IMR-90 (cell line): ENCODE results near the gene RARRES2. TPM values are rescaled to one million over a fixed set of nuclear protein-coding genes. Genes with fewer than 3 reads are reported as not detected.
A peak's percentile ranks its signal among the peaks of the same experiment; 100 is the strongest.

Experiments
- ATAC-seq: fragments of 200-7000 bp; cut with Tn5 transposase; 2 replicates; pipeline ENCODE4 v1.9.1; 2020; ENCODE audit warnings: low read depth, mild to moderate bottlenecking, moderate library complexity
- BruUV-seq: library from RNA; stranded (reverse); fragments of 400-500 nt; replicated peaks from 2 replicates; lab custom pipeline; 2021; lab: Mats Ljungman, UMichigan
- CTCF ChIA-PET: fragments of 300-600 bp; formaldehyde crosslinking; extraction: SDS; loops from one replicate; lab custom pipeline; 2021; ENCODE audit warnings: antibody characterized with exemption; lab: Yijun Ruan, JAX
- POLR2A ChIA-PET: fragments of 300-600 bp; sonication (Branson Sonifier 250); formaldehyde crosslinking; loops from one replicate; lab custom pipeline; 2022; ENCODE audit warnings: antibody characterized with exemption; ENCODE audit not compliant: unreplicated experiment; lab: Charles Lee
- DNase-seq: peaks from one replicate; pipeline ENCODE4 v3.0.0; 2013
- H2AFZ ChIP-seq: replicated peaks from 2 replicates; pipeline ENCODE3; 2013; ENCODE audit warnings: low read length, mild to moderate bottlenecking; ENCODE audit not compliant: poor library complexity
- H2AK5ac ChIP-seq: 2 replicates; pipeline ENCODE4 v1.6.1; 2013; ENCODE audit warnings: low read depth, low read length, inconsistent platforms
- H2AK9ac ChIP-seq: replicated peaks from 2 replicates; pipeline ENCODE3; 2013; ENCODE audit warnings: mild to moderate bottlenecking, low read depth, low read length, moderate library complexity; ENCODE audit not compliant: poor library complexity
- H2BK120ac ChIP-seq: 2 replicates; pipeline ENCODE4 v1.6.1; 2013; ENCODE audit warnings: low read depth, low read length, inconsistent platforms
- H2BK15ac ChIP-seq: 3 replicates; pipeline ENCODE4 v1.6.1; 2013; ENCODE audit warnings: low read depth, low read length, inconsistent platforms
- H2BK20ac ChIP-seq: 2 replicates; pipeline ENCODE4 v1.6.1; 2013; ENCODE audit warnings: low read depth, mild to moderate bottlenecking, inconsistent platforms, low read length, moderate library complexity
- H2BK5ac ChIP-seq: 2 replicates; pipeline ENCODE4 v1.6.1; 2013; ENCODE audit warnings: mild to moderate bottlenecking, low read depth, low read length, inconsistent platforms; ENCODE audit not compliant: poor library complexity, severe bottlenecking
- H3K14ac ChIP-seq: replicated peaks from 2 replicates; pipeline ENCODE4 v1.6.1; 2013; ENCODE audit warnings: low read depth, low read length, inconsistent platforms
- H3K18ac ChIP-seq: 2 replicates; pipeline ENCODE4 v1.6.1; 2013; ENCODE audit warnings: low read depth, low read length, control low read depth
- H3K23ac ChIP-seq: 2 replicates; pipeline ENCODE4 v1.6.1; 2013; ENCODE audit warnings: low read depth, low read length, inconsistent platforms
- H3K27ac ChIP-seq: 2 replicates; pipeline ENCODE4 v1.5.1; 2013; ENCODE audit warnings: mild to moderate bottlenecking, control low read depth, low read length; ENCODE audit not compliant: insufficient read depth
- H3K27me3 ChIP-seq: 2 replicates; pipeline ENCODE4 v1.6.1; 2013; ENCODE audit warnings: low read length; ENCODE audit not compliant: control insufficient read depth, insufficient read depth
- H3K36me3 ChIP-seq: 2 replicates; pipeline ENCODE4 v1.6.1; 2013; ENCODE audit warnings: low read length, mixed read lengths; ENCODE audit not compliant: control insufficient read depth, insufficient read depth
- H3K4ac ChIP-seq: 2 replicates; pipeline ENCODE4 v1.6.1; 2013; ENCODE audit warnings: low read depth, low read length, inconsistent platforms
- H3K4me1 ChIP-seq: 2 replicates; pipeline ENCODE4 v1.6.1; 2013; ENCODE audit warnings: low read length, mixed read lengths; ENCODE audit not compliant: control insufficient read depth, insufficient read depth
- H3K4me2 ChIP-seq: 2 replicates; pipeline ENCODE4 v1.6.1; 2013; ENCODE audit warnings: low read depth, mild to moderate bottlenecking, control low read depth, low read length, moderate library complexity
- H3K4me3 ChIP-seq: 2 replicates; pipeline ENCODE4 v1.5.1; 2013; ENCODE audit warnings: low read depth, mild to moderate bottlenecking, control low read depth, low read length, moderate library complexity; ENCODE audit not compliant: insufficient read depth
- H3K56ac ChIP-seq: 2 replicates; pipeline ENCODE4 v1.6.1; 2013; ENCODE audit warnings: low read length, inconsistent platforms; ENCODE audit not compliant: insufficient read depth; ENCODE audit errors: extremely low read depth
- H3K79me1 ChIP-seq, 2 experiments: 2 replicates each; pipeline ENCODE4 v1.6.1; 2013; ENCODE audit warnings: low read length in 2 of 2, inconsistent platforms in 1 of 2, low read depth in 1 of 2
- H3K9ac ChIP-seq: 2 replicates; pipeline ENCODE4 v1.6.1; 2013; ENCODE audit warnings: low read depth, low read length, control low read depth
- H3K9me1 ChIP-seq: 2 replicates; pipeline ENCODE4 v1.6.1; 2013; ENCODE audit warnings: low read length, inconsistent platforms; ENCODE audit not compliant: insufficient read depth
- H3K9me3 ChIP-seq: 2 replicates; pipeline ENCODE4 v1.6.1; 2013; ENCODE audit warnings: low read length; ENCODE audit not compliant: control insufficient read depth, insufficient read depth
- H4K20me1 ChIP-seq: 2 replicates; pipeline ENCODE4 v1.6.1; 2013; ENCODE audit warnings: low read length, inconsistent platforms; ENCODE audit not compliant: insufficient read depth
- H4K5ac ChIP-seq: 2 replicates; pipeline ENCODE4 v1.6.1; 2013; ENCODE audit warnings: mild to moderate bottlenecking, low read depth, low read length, control low read depth
- H4K8ac ChIP-seq, 2 experiments: 2 replicates each; pipeline ENCODE4 v1.6.1; 2013; ENCODE audit warnings: low read depth in 2 of 2, low read length in 2 of 2, control low read depth in 1 of 2, inconsistent platforms in 1 of 2
- H4K91ac ChIP-seq: 2 replicates; pipeline ENCODE4 v1.6.1; 2013; ENCODE audit warnings: low read depth, low read length, inconsistent platforms; ENCODE audit not compliant: insufficient read depth
- BHLHE40 ChIP-seq: fragments of 150-350 bp; IDR thresholded peaks from 2 replicates; pipeline ENCODE4 v1.6.1; 2016; ENCODE audit warnings: mild to moderate bottlenecking, low read depth, low read length
- CEBPB ChIP-seq: IDR thresholded peaks from 2 replicates; pipeline ENCODE4 v1.6.1; 2012; ENCODE audit warnings: low read depth, low read length, improper control_type of control experiment
- CHD1 ChIP-seq: IDR thresholded peaks from 2 replicates; pipeline ENCODE4 v1.6.1; 2012; ENCODE audit warnings: low read depth, low read length, improper control_type of control experiment
- ELK1 ChIP-seq: fragments of 150-350 bp; IDR thresholded peaks from 2 replicates; pipeline ENCODE4 v1.6.1; 2016; ENCODE audit warnings: low read depth, mild to moderate bottlenecking, low read length, moderate library complexity, borderline replicate concordance
- FOS ChIP-seq: fragments of 150-350 bp; IDR thresholded peaks from 2 replicates; pipeline ENCODE4 v1.6.1; 2016; ENCODE audit warnings: low read depth, low read length
- MAFK ChIP-seq: IDR thresholded peaks from 2 replicates; pipeline ENCODE4 v1.6.1; 2012; ENCODE audit warnings: low read depth, low read length, improper control_type of control experiment
- MAZ ChIP-seq: IDR thresholded peaks from 2 replicates; pipeline ENCODE4 v1.6.1; 2012; ENCODE audit warnings: low read depth, mild to moderate bottlenecking, low read length, improper control_type of control experiment, moderate library complexity, borderline replicate concordance
- MXI1 ChIP-seq: IDR thresholded peaks from 2 replicates; pipeline ENCODE4 v1.6.1; 2012; ENCODE audit warnings: low read depth, mild to moderate bottlenecking, low read length, moderate library complexity, borderline replicate concordance
- NFE2L2 ChIP-seq: fragments of 150-350 bp; IDR thresholded peaks from 2 replicates; pipeline ENCODE4 v1.6.1; 2016; ENCODE audit warnings: low read depth, mild to moderate bottlenecking, low read length
- POLR2A ChIP-seq: IDR thresholded peaks from 2 replicates; pipeline ENCODE4 v1.6.1; 2012; ENCODE audit warnings: mild to moderate bottlenecking, low read depth, low read length
- RAD21 ChIP-seq: IDR thresholded peaks from 2 replicates; pipeline ENCODE4 v1.6.1; 2012; ENCODE audit warnings: low read length, improper control_type of control experiment
- RCOR1 ChIP-seq: IDR thresholded peaks from 2 replicates; pipeline ENCODE4 v1.6.1; 2012; ENCODE audit warnings: mild to moderate bottlenecking, low read length, improper control_type of control experiment; ENCODE audit not compliant: insufficient replicate concordance
- RFX5 ChIP-seq: IDR thresholded peaks from 2 replicates; pipeline ENCODE4 v1.8.0; 2012; ENCODE audit warnings: low read depth, mild to moderate bottlenecking, low read length, moderate library complexity
- SMC3 ChIP-seq: fragments of 150-350 bp; IDR thresholded peaks from 2 replicates; pipeline ENCODE4 v1.6.1; 2016; ENCODE audit warnings: low read depth, mild to moderate bottlenecking, antibody characterized with exemption, low read length, moderate library complexity
- WGBS, 2 experiments: methylation state at CpG; one replicate each; pipeline versions ENCODE4 v1.1.5 to v1.1.7; 2013; ENCODE audit warnings: missing lambda C conversion rate in 2 of 2; ENCODE audit not compliant: insufficient read length in 1 of 2; ENCODE audit errors: extremely low coverage in 2 of 2; 5-methylcytosine and 5-hydroxymethylcytosine counted together
- dilution Hi-C: fragments of 300-500 bp; cut with HindIII; formaldehyde crosslinking; loops from one replicate; pipeline ENCODE4 v1.14.3; 2018; ENCODE audit warnings: low sequenced_read_pairs; ENCODE audit not compliant: unreplicated experiment
- in situ Hi-C: fragments of 300-500 bp; cut with MboI; formaldehyde crosslinking; loops from 3 replicates; pipeline ENCODE4 v1.14.3; 2019; ENCODE audit warnings: low sequenced_read_pairs, inconsistent platforms, mixed read lengths
- intact Hi-C: fragments of 100-400 bp; cut with micrococcal nuclease; formaldehyde crosslinking; loops from 2 replicates; pipeline ENCODE4 v1.10.0; 2022
- polyA plus RNA-seq, 3 experiments: library from polyadenylated mRNA; depleted of rRNA; stranded (reverse); fragments of >200 nt; gene quantifications; 2 replicates each; pipeline ENCODE4 v1.2.3, GENCODE V29; 2012; ENCODE audit warnings: low replicate concordance in 1 of 3
- total RNA-seq: library from RNA; depleted of rRNA; stranded (reverse); fragments of >200 nt; gene quantifications from 2 replicates; pipeline ENCODE4 v1.2.3, GENCODE V29; 2012
- TF ChIP-seq, protein P1 (sequence below): fragments of 150-350 bp; IDR thresholded peaks from 2 replicates; pipeline ENCODE4 v1.6.1; 2017; ENCODE audit warnings: mild to moderate bottlenecking, antibody characterized with exemption, low read length, low read depth
- TF ChIP-seq, protein P2 (sequence below): conservative IDR thresholded peaks from 2 replicates; pipeline ENCODE4 v1.5.1; 2012; ENCODE audit warnings: mild to moderate bottlenecking, low read depth, low read length, improper control_type of control experiment

The RARRES2 gene
- total and polyA plus RNA-seq, 2 of the 4 experiments (the other 2 are of a cell fraction), result 1.6 TPM; not detected in 1

- Histone ChIP-seq H4K91ac (no peak overlapping the region), H3K4me1 (peaks cover 33% of the 10 kb centered on the region), H2AK9ac (no peak overlapping the region), H3K4ac (no peak overlapping the region; the same call in 1 of the 2 replicates), H3K18ac (no peak overlapping the region), H3K27ac (no peak overlapping the region), H2AFZ (no peak overlapping the region), H3K4me3 (no peak overlapping the region), H2AK5ac (peak overlapping the region; percentile 43; the same call in 1 of the 2 replicates), H3K79me1 (no peaks in the 10 kb centered on the region), H3K36me3 (no peaks in the 10 kb centered on the region), H2BK20ac (0 out of 2 replicates have a peak overlapping the region, but pooled peaks have one; percentile 5), H2BK15ac (no peak overlapping the region; the same call in 2 of the 3 replicates), H2BK120ac (no peak overlapping the region), H3K27me3 (peaks cover 18% of the 10 kb centered on the region), H3K23ac (no peak overlapping the region), H3K14ac (no peak overlapping the region), H4K5ac (no peak overlapping the region), H3K4me2 (no peak overlapping the region), H3K9me3 (peaks cover 5% of the 10 kb centered on the region; the same call in 1 of the 2 replicates), H3K9me1 (peaks cover 11% of the 10 kb centered on the region; the same call in 1 of the 2 replicates), H3K9ac (no peak overlapping the region), H3K56ac (no peak overlapping the region), H4K8ac (no peak overlapping the region), H2BK5ac (no peak overlapping the region), H4K20me1 (0 out of 2 replicates have a peak, but pooled peaks cover 3% of the 10 kb centered on the region)
- dilution Hi-C loops (no loop called here), in situ Hi-C loops (no loop called here), intact Hi-C loops (no loop called here)
- POLR2A ChIA-PET, result no interaction called here
- TF ChIP-seq FOS (no peak), RAD21 (no peak), RFX5 (no peak), BHLHE40 (no peak), MAZ (no peak), NFE2L2 (no peak), MAFK (no peak), CEBPB (no peak), POLR2A (no peak), ELK1 (no peak), MXI1 (no peak), RCOR1 (no peak), CHD1 (no peak), SMC3 (no peak)
- TF ChIP-seq, protein P1, sequence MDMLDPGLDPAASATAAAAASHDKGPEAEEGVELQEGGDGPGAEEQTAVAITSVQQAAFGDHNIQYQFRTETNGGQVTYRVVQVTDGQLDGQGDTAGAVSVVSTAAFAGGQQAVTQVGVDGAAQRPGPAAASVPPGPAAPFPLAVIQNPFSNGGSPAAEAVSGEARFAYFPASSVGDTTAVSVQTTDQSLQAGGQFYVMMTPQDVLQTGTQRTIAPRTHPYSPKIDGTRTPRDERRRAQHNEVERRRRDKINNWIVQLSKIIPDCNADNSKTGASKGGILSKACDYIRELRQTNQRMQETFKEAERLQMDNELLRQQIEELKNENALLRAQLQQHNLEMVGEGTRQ, result no peak
- TF ChIP-seq, protein P2, sequence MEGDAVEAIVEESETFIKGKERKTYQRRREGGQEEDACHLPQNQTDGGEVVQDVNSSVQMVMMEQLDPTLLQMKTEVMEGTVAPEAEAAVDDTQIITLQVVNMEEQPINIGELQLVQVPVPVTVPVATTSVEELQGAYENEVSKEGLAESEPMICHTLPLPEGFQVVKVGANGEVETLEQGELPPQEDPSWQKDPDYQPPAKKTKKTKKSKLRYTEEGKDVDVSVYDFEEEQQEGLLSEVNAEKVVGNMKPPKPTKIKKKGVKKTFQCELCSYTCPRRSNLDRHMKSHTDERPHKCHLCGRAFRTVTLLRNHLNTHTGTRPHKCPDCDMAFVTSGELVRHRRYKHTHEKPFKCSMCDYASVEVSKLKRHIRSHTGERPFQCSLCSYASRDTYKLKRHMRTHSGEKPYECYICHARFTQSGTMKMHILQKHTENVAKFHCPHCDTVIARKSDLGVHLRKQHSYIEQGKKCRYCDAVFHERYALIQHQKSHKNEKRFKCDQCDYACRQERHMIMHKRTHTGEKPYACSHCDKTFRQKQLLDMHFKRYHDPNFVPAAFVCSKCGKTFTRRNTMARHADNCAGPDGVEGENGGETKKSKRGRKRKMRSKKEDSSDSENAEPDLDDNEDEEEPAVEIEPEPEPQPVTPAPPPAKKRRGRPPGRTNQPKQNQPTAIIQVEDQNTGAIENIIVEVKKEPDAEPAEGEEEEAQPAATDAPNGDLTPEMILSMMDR, result no peak
- BruUV-seq, result no TSS peak
- CTCF ChIA-PET, result no interaction called here
- DNase-seq (no peak), ATAC-seq (no peak)
- no CpG with 5 or more reads among the region's 11 CpGs for WGBS, 2 experiments
These were observed 3.1 kb downstream of the RARRES2 start for GRCh38 chr7:150338166-150338829.
